Hematopoietic multipotent progenitor cell treated with erythropoietin and hydrocortisone succinate and interleukin-3 and kit ligand, for 6 days (in vitro differentiated cells): ENCODE results near the gene MRPS6.

Experiments used
- DNase-seq: peaks from one replicate; pipeline ENCODE4 v3.0.0-alpha.2; 2015

MRPS6 gene

GRCh38 chr21:34072145-34073031 is 990 bp upstream of the MRPS6 start:
- DNase-seq, result no peak

GRCh38 chr21:34073749-34074282 is 438 bp downstream of the MRPS6 start:
- peak; percentile 51 for DNase-seq

GRCh38 chr21:34074283-34075090 is 1.1 kb downstream of the MRPS6 start:
- DNase-seq, result no peak

GRCh38 chr21:34075091-34075425 is 1.7 kb downstream of the MRPS6 start:
- DNase-seq, result no peak

- no peak for DNase-seq
Observed at GRCh38 chr21:34075760-34076660, 2.6 kb downstream of the MRPS6 start.

GRCh38 chr21:34076835-34077234 is 3.5 kb downstream of the MRPS6 start:
- DNase-seq, result no peak

GRCh38 chr21:34077888-34078287 is 4.5 kb downstream of the MRPS6 start:
- peak; percentile 41 for DNase-seq

GRCh38 chr21:34078915-34079314 is 5.5 kb downstream of the MRPS6 start:
- no peak for DNase-seq

GRCh38 chr21:34080710-34081109 is 7.3 kb downstream of the MRPS6 start:
- DNase-seq, result no peak

- no peak for DNase-seq
Observed at GRCh38 chr21:34082769-34083168, 9.4 kb downstream of the MRPS6 start.

- no peak for DNase-seq
Observed at GRCh38 chr21:34083357-34083756, 10.0 kb downstream of the MRPS6 start.

- DNase-seq, result no peak
Observed at GRCh38 chr21:34085129-34085528, 11.8 kb downstream of the MRPS6 start.

- DNase-seq, result peak; percentile 72
Observed at GRCh38 chr21:34086887-34087306, 13.5 kb downstream of the MRPS6 start.

GRCh38 chr21:34088752-34089151 is 15.4 kb downstream of the MRPS6 start:
- DNase-seq, result no peak

- no peak for DNase-seq
Observed at GRCh38 chr21:34091032-34091431, 17.7 kb downstream of the MRPS6 start.

GRCh38 chr21:34091607-34092006 is 18.2 kb downstream of the MRPS6 start:
- DNase-seq, result no peak

- no peak for DNase-seq
Observed at GRCh38 chr21:34092262-34092921, 19.0 kb downstream of the MRPS6 start.

- no peak for DNase-seq
Observed at GRCh38 chr21:34093083-34093482, 19.7 kb downstream of the MRPS6 start.

- no peak for DNase-seq
Observed at GRCh38 chr21:34094949-34095348, 21.6 kb downstream of the MRPS6 start.

- no peak for DNase-seq
Observed at GRCh38 chr21:34097442-34097841, 24.1 kb downstream of the MRPS6 start.

GRCh38 chr21:34100337-34100736 is 27.0 kb downstream of the MRPS6 start:
- no peak for DNase-seq

- DNase-seq, result no peak
Observed at GRCh38 chr21:34100790-34101189, 27.4 kb downstream of the MRPS6 start.
